NCI-H524 treated with DMSO at 0.1 percent for 48 hours (cell line): ENCODE data around the gene FRMD4B.

Experiments used
- DNase-seq: peaks from one replicate; lab custom pipeline; 2025; lab: John Stamatoyannopoulos, UW

FRMD4B gene

GRCh38 chr3:69364354-69364753, 21.5 kb downstream of the FRMD4B start:
- no peak for DNase-seq

GRCh38 chr3:69360690-69361089, 25.2 kb downstream of the FRMD4B start:
- DNase-seq = no peak

GRCh38 chr3:69359916-69360315, 26.0 kb downstream of the FRMD4B start:
- no peak for DNase-seq

- no peak for DNase-seq
These were observed 26.5 kb downstream of the FRMD4B start for GRCh38 chr3:69359339-69359893.

GRCh38 chr3:69357196-69357595, 28.7 kb downstream of the FRMD4B start:
- no peak for DNase-seq

GRCh38 chr3:69354948-69355347, 30.9 kb downstream of the FRMD4B start:
- no peak for DNase-seq

- no peak for DNase-seq
These were observed 32.4 kb downstream of the FRMD4B start for GRCh38 chr3:69353503-69353902.

GRCh38 chr3:69353088-69353478, 32.8 kb downstream of the FRMD4B start:
- no peak for DNase-seq

- DNase-seq = no peak
These were observed 33.4 kb downstream of the FRMD4B start for GRCh38 chr3:69352305-69353087.

- no peak for DNase-seq
These were observed 42.0 kb downstream of the FRMD4B start for GRCh38 chr3:69343875-69344274.

- DNase-seq = no peak
These were observed 43.8 kb downstream of the FRMD4B start for GRCh38 chr3:69342074-69342473.

- DNase-seq = no peak
These were observed 46.1 kb downstream of the FRMD4B start for GRCh38 chr3:69339760-69340159.

GRCh38 chr3:69338911-69339310, 47.0 kb downstream of the FRMD4B start:
- no peak for DNase-seq

- DNase-seq = no peak
These were observed 53.0 kb downstream of the FRMD4B start for GRCh38 chr3:69332934-69333333.

GRCh38 chr3:69330891-69331400, 54.9 kb downstream of the FRMD4B start:
- DNase-seq = no peak

- DNase-seq = no peak
These were observed 56.0 kb downstream of the FRMD4B start for GRCh38 chr3:69329892-69330291.

GRCh38 chr3:69328963-69329302, 57.0 kb downstream of the FRMD4B start:
- DNase-seq = no peak

GRCh38 chr3:69328103-69328962, 57.6 kb downstream of the FRMD4B start:
- DNase-seq = no peak

GRCh38 chr3:69326855-69327300, 59.0 kb downstream of the FRMD4B start:
- DNase-seq = no peak

- no peak for DNase-seq
These were observed 60.7 kb downstream of the FRMD4B start for GRCh38 chr3:69325151-69325550.

GRCh38 chr3:69324362-69325025, 61.4 kb downstream of the FRMD4B start:
- no peak for DNase-seq

- no peak for DNase-seq
These were observed 61.9 kb downstream of the FRMD4B start for GRCh38 chr3:69323941-69324340.
